ENCODE data around the gene MAGI1. TPM values are rescaled to one million over a fixed set of nuclear protein-coding genes. Genes with fewer than 3 reads are reported as not detected.

Gene MAGI1
- total RNA-seq, 1 experiment from 2014 or later: 38.6 TPM

GRCh38 chr3:65758438-65758837, 280.3 kb downstream of the MAGI1 start:
- no peaks in the 10 kb centered on the region for H3K9me3 ChIP-seq (ENCODE audit: control insufficient read depth in 1 of 2, insufficient read depth in 1 of 2, low read depth in 1 of 2, low read length in 2 of 2)
- H2AFZ ChIP-seq (ENCODE audit: low read depth, low read length, poor library complexity, severe bottlenecking): no peak overlapping the region
- no peaks in the 10 kb centered on the region for H3K36me3 ChIP-seq (ENCODE audit: control insufficient read depth in 1 of 2, insufficient read depth in 2 of 2, low read length in 2 of 2)
- H3K9me2 ChIP-seq (ENCODE audit: insufficient read depth): no peaks in the 10 kb centered on the region
- H4K20me1 ChIP-seq (ENCODE audit: insufficient read depth): no peaks in the 10 kb centered on the region
- H3K4me3 ChIP-seq (replicated peaks in 1 of 2; ENCODE audit: low read depth in 1 of 2, low read length in 2 of 2): no peak overlapping the region
- no peaks in the 10 kb centered on the region for H3K27me3 ChIP-seq (ENCODE audit: insufficient read depth, low read length)
- BruUV-seq (replicated peaks): no TSS peak
- H3K27ac ChIP-seq (ENCODE audit: low read depth, low read length): no peak overlapping the region
- no peaks in the 10 kb centered on the region for H3K4me1 ChIP-seq (ENCODE audit: control insufficient read depth in 1 of 2, insufficient read depth in 2 of 2, low read length in 2 of 2)
- DNase-seq (ENCODE audit: low read depth, low spot score): no peak
- ATAC-seq: no peak
- no peak overlapping the region for H3K4me2 ChIP-seq (ENCODE audit: low read length)
- H3K79me2 ChIP-seq (ENCODE audit: insufficient read depth, low read length): peaks cover 3% of the 10 kb centered on the region; the same call in 1 of the 2 replicates
- no peak for TF ChIP-seq ZFX (IDR thresholded peaks at IDR 0.05)
- no peak for TF ChIP-seq EZH2phosphoT487 (IDR thresholded peaks at IDR 0.05; ENCODE audit: borderline replicate concordance)
- no peak for TF ChIP-seq CTCF (IDR thresholded peaks at IDR 0.05 in 2 of 3, conservative IDR thresholded peaks at IDR 0.05 in 1 of 3; ENCODE audit: borderline replicate concordance in 1 of 3, insufficient read depth in 1 of 3, low read depth in 2 of 3, low read length in 2 of 3)
- no peak for TF ChIP-seq CBX3 (IDR thresholded peaks at IDR 0.05; ENCODE audit: low read depth)
- no peak for TF ChIP-seq SRF (IDR thresholded peaks at IDR 0.05; ENCODE audit: low read depth)
- no peak for TF ChIP-seq CEBPB (IDR thresholded peaks at IDR 0.05; ENCODE audit: low read depth)
- no peak for TF ChIP-seq ZNF274 (IDR thresholded peaks at IDR 0.05; ENCODE audit: low read depth, low read length)
- TF ChIP-seq SIN3A (IDR thresholded peaks at IDR 0.05; ENCODE audit: low read depth): no peak
- no peak for TF ChIP-seq EGR1 (IDR thresholded peaks at IDR 0.05; ENCODE audit: low read depth)
- no peak for TF ChIP-seq FOSL1 (IDR thresholded peaks at IDR 0.05; ENCODE audit: low read depth)
- TF ChIP-seq TCF7L2 (IDR thresholded peaks at IDR 0.05; ENCODE audit: borderline replicate concordance, extremely low read depth, insufficient read depth, insufficient read length): no peak
- TF ChIP-seq POLR2A (IDR thresholded peaks at IDR 0.05; ENCODE audit: borderline replicate concordance, extremely low read depth, insufficient read depth, insufficient read length): no peak
- no peak overlapping the region for H3K9ac ChIP-seq (ENCODE audit: low read length)
- ChIA-PET POLR2A (no interaction called here), CTCF (no interaction called here), RAD21 (ENCODE audit: low non-redundant PET in 1 of 2, low total read pairs in 2 of 2, uncharacterized antibody in 2 of 2, unreplicated experiment in 2 of 2) (no interaction called here)
- intact Hi-C loops (cut with micrococcal nuclease): no loop called here
